Limb (tissue), 2 donors: ENCODE measurements around the gene TASP1.

Source experiments
- DNase-seq, 2 donors: peaks; one replicate each; pipeline ENCODE4 v3.0.0-alpha.2; 2016; ENCODE audit errors: extremely low spot score in 2 of 2

Gene TASP1

DNA sequence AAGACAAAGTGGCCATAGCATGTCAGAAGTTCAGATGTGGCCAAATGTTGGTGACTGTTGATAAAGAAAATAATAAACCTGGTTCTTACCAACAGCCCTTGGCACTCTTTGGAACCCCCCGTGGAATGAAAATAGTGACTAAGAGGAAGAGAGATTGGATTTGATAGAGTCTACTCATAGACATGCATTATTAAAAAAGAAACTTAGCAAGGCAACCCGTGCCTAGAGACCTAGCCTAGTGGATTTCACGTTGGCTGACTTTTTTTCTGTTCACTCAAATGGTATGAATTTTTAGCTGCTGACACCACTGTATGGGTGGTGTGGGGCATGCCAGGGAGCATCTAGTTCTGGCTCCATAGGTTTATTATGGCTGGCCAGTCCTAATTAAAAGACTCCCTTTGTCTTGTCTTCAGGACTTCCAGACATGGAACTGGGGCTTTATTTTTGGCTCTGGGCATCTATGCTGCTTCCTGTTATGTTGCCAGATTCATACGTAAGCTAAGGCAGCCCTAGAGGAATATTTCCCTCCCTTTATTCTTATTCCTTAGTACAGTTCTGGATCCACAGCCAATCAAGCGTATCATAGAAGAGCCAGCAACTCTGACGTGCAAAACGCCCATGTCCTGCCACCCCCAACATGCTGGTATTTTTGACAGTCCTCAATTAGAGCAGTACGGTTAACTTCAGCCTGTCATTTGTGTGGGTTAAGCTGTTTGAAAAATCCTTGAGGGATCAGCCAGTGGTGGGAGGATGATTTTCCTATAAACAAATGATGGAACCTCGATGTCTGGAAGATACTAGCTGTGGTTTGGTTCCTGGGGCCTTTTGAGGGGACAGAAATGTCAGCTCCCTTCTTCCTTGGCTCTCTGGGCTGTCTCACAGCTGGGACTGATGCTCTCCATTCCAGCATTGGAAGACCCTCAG, 290.2 kb downstream of the TASP1 start:
- DNase-seq, result peak in 1 of 2 donors; percentile 52

DNA sequence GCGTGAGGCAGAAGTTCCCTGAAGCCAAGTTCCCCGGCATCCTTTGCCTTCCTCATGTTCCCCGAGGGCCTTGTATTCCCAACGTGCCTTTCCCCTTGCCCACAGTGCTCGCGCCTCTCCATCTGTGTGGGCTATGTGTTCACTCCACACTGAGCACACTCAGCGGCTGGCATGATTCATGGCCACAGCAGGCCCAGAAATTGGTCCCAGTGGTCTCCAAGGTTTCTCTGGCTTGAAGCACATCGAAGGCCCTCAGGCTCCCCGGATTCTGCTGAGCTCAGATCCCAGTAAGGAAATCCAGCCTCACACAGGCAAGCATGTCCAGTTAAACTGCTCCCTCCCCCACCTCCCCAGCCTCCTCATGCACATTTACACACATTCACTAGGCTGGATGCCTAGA, 294.1 kb downstream of the TASP1 start:
- DNase-seq, result no peak

DNA sequence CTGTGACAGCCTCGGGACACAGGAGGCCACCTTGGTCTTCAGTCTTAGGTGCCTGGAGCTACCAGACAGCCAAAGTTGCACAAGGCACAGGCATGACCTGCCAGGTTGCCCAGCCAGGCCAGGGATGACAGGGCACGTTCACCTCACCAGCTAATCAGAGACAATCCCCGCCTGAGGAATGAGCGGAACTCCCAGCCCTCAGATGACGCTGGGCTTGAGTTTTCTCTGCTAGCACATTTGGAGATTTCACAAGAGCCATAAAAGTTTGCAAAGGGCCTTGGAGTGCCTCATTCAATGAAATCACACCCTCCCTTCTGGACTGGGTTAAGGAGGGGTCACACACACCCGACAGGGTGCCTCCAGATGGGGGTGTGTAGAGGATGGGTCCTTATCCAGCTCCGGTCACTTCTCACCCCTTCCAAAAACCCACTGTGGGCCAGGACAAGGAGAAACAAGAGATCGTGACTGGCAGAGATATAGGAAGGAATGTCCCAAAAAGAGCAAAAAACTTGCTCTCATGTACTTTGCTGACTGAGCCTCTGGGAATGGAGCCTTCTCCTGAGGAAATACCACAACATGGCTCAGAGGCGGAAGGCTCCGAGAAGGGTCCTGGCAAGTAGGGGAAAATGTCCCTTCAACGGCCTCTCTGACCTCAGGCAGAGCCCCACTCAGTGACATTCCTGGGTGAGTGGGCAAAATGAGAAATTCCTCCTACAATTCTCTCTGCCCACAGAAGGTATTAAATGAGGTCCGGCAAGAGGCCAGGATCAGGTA, 296.1 kb downstream of the TASP1 start:
- DNase-seq, result no peak

DNA sequence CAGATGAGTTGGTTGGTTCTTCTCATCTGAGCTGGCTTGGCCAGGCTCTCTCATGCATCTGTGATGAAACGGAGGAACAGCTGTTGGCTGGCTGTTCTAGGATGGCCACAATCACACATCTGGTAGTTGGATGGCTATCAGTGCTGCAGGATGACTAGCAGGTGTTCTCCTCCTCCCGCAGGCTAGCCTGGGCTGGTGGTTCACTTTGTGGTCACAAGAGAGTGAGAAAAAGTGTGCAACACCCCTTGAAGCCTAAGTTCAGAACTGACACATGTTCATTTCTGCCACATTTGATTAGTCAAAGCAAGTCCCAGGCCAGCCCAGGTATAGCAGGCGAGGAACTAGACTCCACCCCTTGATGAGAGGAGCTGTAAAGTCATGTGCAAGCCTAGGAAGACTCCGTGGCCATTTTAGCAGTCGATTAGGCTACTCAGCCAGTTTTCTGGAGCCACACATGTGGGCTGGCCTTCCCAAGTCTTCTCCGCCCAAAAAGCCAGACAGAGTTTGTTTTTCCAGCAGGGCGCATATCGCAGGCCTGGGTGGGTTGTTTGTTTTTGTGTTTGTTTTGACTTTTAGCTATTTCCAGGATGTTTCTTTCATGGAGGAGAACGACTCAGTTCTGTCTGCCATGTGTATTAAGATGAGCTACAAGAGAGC, 296.9 kb downstream of the TASP1 start:
- DNase-seq, result no peak

DNA sequence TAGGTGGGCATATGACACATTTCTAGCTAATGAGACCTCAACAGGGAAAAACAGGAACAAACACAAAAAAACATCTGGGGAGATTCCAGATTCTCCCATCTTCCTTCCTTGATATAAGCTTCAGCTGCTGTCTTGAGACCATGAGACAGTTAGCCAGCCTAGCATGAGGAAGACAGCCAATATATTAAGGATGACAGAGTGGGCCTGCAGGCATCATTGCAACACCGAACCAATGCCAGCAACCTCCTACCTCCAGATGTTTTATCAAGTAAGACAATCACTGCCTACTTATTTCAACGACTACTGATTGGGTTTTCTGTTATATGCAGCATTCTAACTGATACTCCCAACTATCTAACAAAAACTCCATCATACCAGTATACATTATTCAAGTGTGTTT, 298.6 kb downstream of the TASP1 start:
- no peak for DNase-seq
